Osteoblast (primary cell): ENCODE results near the gene NCAM1. TPM values are rescaled to one million over a fixed set of nuclear protein-coding genes. Genes with fewer than 3 reads are reported as not detected.

ENCODE experiments used
- DNase-seq: peaks from one replicate; pipeline ENCODE4 v3.0.0; 2011; ENCODE audit warnings: low spot score, mixed read lengths; ENCODE audit not compliant: insufficient read length; ENCODE audit errors: missing footprints
- H2AFZ ChIP-seq: 2 replicates; pipeline ENCODE4 v1.6.0; 2011; ENCODE audit warnings: mild to moderate bottlenecking, low read length
- H3K27ac ChIP-seq: 2 replicates; pipeline ENCODE4 v1.5.1; 2011; ENCODE audit warnings: mild to moderate bottlenecking, low read depth, low read length, moderate library complexity
- H3K27me3 ChIP-seq: 2 replicates; pipeline ENCODE4 v1.6.0; 2012; ENCODE audit warnings: mild to moderate bottlenecking, control low read depth, inconsistent platforms, low read length, moderate library complexity; ENCODE audit not compliant: insufficient read depth
- H3K36me3 ChIP-seq: 2 replicates; pipeline ENCODE4 v1.5.1; 2011; ENCODE audit warnings: mild to moderate bottlenecking, low read length, control low read depth, moderate library complexity; ENCODE audit not compliant: insufficient read depth
- H3K4me1 ChIP-seq: 2 replicates; pipeline ENCODE4 v1.5.1; 2011; ENCODE audit warnings: mild to moderate bottlenecking, low read length, control low read depth, moderate library complexity; ENCODE audit not compliant: insufficient read depth
- H3K4me2 ChIP-seq: 2 replicates; pipeline ENCODE4 v1.6.0; 2011; ENCODE audit warnings: mild to moderate bottlenecking, low read length; ENCODE audit not compliant: insufficient read depth
- H3K4me3 ChIP-seq: fragments of 200-600 bp; sonication (generic); 3 replicates; pipeline ENCODE4 v1.5.1; 2012; ENCODE audit warnings: mild to moderate bottlenecking, low read length, inconsistent platforms; ENCODE audit not compliant: insufficient read depth
- H3K79me2 ChIP-seq: 2 replicates; pipeline ENCODE4 v1.6.0; 2012; ENCODE audit warnings: mild to moderate bottlenecking, low read length, control low read depth, inconsistent platforms; ENCODE audit not compliant: insufficient read depth
- H3K9me3 ChIP-seq: 2 replicates; pipeline ENCODE4 v1.5.1; 2011; ENCODE audit warnings: low read depth, low read length, control low read depth
- H4K20me1 ChIP-seq: 2 replicates; pipeline ENCODE4 v1.6.0; 2012; ENCODE audit warnings: mild to moderate bottlenecking, low read length, control low read depth; ENCODE audit not compliant: insufficient read depth
- CTCF ChIP-seq: IDR thresholded peaks from 2 replicates; pipeline ENCODE4 v1.5.1; 2011; ENCODE audit warnings: mild to moderate bottlenecking, low read depth, low read length, moderate library complexity; ENCODE audit errors: extremely low read depth
- total RNA-seq: library from RNA; depleted of rRNA; stranded (reverse); fragments of >200 nt; gene quantifications from 2 replicates; pipeline ENCODE4 v1.2.3, GENCODE V29; 2012

Gene NCAM1
- total RNA-seq, 1 donor: 2.2 TPM

- Histone ChIP-seq H3K9me3 (no peaks in the 10 kb centered on the region), H2AFZ (no peak overlapping the region), H3K4me2 (no peak overlapping the region), H3K4me1 (no peaks in the 10 kb centered on the region), H3K36me3 (no peaks in the 10 kb centered on the region), H3K27ac (no peak overlapping the region), H4K20me1 (no peaks in the 10 kb centered on the region), H3K79me2 (no peaks in the 10 kb centered on the region), H3K4me3 (no peak overlapping the region), H3K27me3 (peaks cover 6% of the 10 kb centered on the region)
- no peak for DNase-seq
- TF ChIP-seq CTCF: no peak
Observed at GRCh38 chr11:113203141-113203753, 242.0 kb downstream of the NCAM1 start.

- no peak for TF ChIP-seq CTCF
- Histone ChIP-seq H3K27ac (no peak overlapping the region), H3K4me3 (no peak overlapping the region), H3K4me2 (no peak overlapping the region), H4K20me1 (no peaks in the 10 kb centered on the region), H3K9me3 (no peaks in the 10 kb centered on the region), H3K27me3 (peaks cover 6% of the 10 kb centered on the region), H3K79me2 (no peaks in the 10 kb centered on the region), H3K4me1 (no peaks in the 10 kb centered on the region), H3K36me3 (no peaks in the 10 kb centered on the region), H2AFZ (no peak overlapping the region)
- DNase-seq: peak; percentile 58
Observed at GRCh38 chr11:113204280-113204679, 243.1 kb downstream of the NCAM1 start.

GRCh38 chr11:113213549-113213948, 252.3 kb downstream of the NCAM1 start:
- no peak overlapping the region for H3K27ac ChIP-seq
- no peak overlapping the region for H3K4me3 ChIP-seq
- H2AFZ ChIP-seq: no peak overlapping the region
- no peaks in the 10 kb centered on the region for H3K79me2 ChIP-seq
- no peaks in the 10 kb centered on the region for H4K20me1 ChIP-seq
- H3K4me1 ChIP-seq: no peaks in the 10 kb centered on the region
- no peaks in the 10 kb centered on the region for H3K36me3 ChIP-seq
- no peak overlapping the region for H3K4me2 ChIP-seq
- no peaks in the 10 kb centered on the region for H3K9me3 ChIP-seq
- TF ChIP-seq CTCF: no peak
- no peak for DNase-seq
- H3K27me3 ChIP-seq: no peaks in the 10 kb centered on the region

GRCh38 chr11:113222241-113222640, 261.0 kb downstream of the NCAM1 start:
- no peak for TF ChIP-seq CTCF
- Histone ChIP-seq H3K79me2 (no peaks in the 10 kb centered on the region), H3K4me1 (no peaks in the 10 kb centered on the region), H3K4me3 (no peak overlapping the region), H2AFZ (no peak overlapping the region), H3K27ac (no peak overlapping the region), H3K36me3 (no peaks in the 10 kb centered on the region), H3K27me3 (no peaks in the 10 kb centered on the region), H3K9me3 (no peaks in the 10 kb centered on the region), H3K4me2 (no peak overlapping the region), H4K20me1 (no peaks in the 10 kb centered on the region)
- no peak for DNase-seq
